IPS-NIHi11 (cell line): ENCODE measurements around the gene CMTM6.
A peak's percentile ranks its signal among the peaks of the same experiment; 100 is the strongest.
"Not testable (repeated sequence)": the region's sequence is repeated elsewhere in the genome, so short reads cannot be mapped to it uniquely, and the experiment has no call there.

Experiments used
- DNase-seq: peaks from one replicate; pipeline ENCODE4 v3.0.0; 2012; ENCODE audit warnings: mixed read lengths, low spot score

The CMTM6 gene

GRCh38 chr3:32466808-32467207 lies 35.8 kb downstream of the CMTM6 start:
- not testable (repeated sequence) for DNase-seq

GRCh38 chr3:32464726-32465125 lies 37.9 kb downstream of the CMTM6 start:
- DNase-seq = not testable (repeated sequence)

DNA sequence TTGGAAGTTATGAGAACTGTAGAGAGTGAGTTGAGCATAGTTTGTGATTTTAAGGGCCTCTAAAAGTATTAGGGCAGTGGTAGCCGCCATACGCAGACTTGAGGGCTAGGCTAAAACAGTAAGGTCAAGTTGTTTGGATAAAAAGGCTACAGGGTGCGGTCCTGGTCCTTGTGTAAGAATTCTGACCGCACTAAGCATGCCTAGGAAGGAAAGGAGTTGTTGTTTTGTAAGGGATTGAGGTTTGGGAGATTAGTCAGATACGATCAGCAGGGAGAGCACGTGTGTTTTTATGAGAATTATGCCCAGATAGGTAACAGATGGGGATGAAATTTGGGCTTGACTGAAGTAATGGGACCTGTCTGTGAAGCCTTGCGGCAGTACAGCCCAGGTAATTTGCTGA lies 39.2 kb downstream of the CMTM6 start:
- not testable (repeated sequence) for DNase-seq

DNA sequence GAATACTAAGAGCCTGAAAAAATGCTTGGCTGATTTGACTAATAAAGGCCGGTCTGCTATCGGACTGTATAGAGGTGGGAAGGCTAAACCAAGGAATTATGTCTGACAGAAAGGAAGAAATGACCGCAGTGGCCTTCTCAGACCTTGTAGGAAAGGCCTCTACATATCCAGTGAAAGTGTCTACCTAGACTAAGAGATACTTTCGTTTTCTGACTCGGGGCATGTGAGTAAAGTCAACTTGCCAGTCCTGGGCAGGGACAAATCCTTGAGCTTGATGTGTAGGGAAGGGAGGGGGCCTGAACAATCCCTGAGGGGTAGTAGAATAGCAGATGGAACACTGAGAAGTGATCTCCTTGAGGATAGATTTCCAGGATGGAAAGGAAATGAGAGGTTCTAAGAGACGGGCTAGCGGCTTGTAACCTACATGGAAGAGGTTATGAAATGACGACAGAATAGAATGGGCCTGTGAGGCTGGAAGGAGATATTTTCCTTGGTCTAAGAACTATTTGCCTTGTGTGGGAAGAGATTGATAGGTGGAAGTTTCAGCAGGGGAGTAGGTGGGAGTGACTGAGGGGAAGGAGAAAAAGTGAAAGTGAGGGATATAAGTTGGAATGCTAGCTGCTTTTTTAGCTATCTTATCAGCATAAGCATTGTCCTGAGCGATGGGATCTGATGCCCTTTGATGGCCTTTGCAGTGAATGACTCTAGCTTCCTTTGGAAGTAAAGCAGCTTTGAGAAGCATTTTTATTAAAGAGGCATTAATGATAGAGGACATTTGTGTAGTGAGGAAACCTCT lies 40.3 kb downstream of the CMTM6 start:
- not testable (repeated sequence) for DNase-seq

DNA sequence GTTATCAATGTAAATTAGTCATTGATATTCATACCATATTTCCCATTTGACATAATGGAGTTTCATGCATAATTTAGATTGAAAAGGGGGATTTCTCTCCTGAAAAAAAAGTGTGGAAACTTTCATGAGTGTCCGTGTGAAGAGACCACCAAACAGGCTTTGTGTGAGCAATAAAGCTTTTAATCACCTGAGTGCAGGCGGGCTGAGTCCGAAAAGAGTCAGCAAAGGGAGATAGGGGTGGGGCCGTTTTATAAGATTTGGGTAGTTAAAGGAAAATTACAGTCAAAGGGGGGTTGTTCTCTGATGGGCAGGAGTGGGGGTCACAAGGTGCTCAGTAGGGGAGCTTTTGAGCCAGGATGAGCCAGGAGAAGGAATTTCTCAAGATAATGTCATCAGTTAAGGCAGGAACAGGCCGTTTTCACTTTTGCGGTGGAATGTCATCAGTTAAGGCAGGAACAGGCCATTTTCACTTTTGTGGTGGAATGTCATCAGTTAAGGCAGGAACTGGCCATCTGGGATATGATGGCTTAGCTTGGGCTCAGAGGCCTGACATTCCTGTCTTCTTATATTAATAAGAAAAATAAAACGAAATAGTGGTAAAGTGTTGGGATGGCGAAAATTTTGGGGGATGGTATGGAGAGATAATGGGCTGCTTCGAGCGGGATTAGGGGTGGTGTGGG lies 41.7 kb downstream of the CMTM6 start:
- DNase-seq = not testable (repeated sequence)

GRCh38 chr3:32460031-32460749 lies 42.5 kb downstream of the CMTM6 start:
- DNase-seq = peak; percentile 82

DNA sequence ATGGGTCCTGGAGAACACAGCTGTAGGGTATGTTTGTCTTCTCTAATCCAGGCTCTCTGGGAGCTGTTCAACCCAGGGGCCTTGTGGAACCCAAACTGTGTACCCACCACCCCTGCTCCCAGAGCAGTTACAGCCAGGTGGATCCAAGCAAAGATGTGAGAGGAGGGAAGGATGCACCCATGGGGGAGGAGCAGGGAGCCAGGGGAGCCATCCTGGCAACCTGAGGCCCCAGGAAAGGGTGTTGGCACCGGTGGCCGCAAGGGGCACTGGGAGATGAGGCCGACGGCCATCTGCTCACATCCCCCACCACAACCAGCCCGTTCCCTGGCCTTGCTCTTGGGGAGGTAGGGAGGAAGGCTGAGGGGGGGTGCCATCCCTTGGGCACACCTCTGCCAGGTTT lies 43.2 kb downstream of the CMTM6 start:
- no peak for DNase-seq

- DNase-seq = no peak
Measured at GRCh38 chr3:32457971-32458471, 44.6 kb downstream of the CMTM6 start.

GRCh38 chr3:32456429-32457130 lies 46.1 kb downstream of the CMTM6 start:
- DNase-seq = no peak

DNA sequence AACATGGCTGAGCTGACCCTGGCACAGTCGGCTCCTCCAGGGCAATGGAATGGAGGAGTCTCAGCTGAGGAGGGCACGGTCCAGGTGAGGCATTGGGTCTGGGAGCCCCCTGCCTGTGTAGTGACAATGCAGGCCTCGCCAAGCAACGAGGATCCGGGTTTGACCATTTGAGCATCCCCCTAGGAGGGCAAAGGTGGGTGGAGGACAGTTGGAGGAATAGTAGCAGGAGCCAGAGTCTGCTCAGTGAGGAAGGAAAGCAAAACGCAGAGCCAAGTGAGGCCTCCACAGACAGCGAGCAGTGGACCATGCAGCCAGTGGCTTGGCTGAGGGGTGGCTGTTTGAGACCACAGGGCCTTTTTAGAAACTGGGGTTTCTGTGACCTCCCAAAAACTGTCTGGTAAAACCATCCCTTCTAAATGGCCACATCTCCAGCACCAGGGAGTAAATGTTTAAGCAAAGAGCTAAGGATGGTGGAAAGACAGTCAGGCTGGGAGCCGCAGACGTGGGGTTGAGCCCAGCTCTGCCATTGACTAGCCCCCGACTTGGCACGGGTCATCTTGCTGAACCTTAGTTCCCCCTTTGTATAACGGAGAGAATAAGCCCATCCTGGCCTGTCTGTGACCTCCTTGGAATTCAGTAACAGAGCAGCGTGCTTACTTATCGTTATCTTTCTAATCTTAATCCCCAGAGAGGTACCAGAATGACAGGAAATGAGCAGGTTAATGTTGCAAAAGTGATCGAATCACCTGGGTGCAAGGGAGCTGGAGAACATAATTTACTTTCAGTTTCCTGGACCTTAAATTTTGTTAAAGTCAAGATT lies 46.8 kb downstream of the CMTM6 start:
- DNase-seq = no peak

DNA sequence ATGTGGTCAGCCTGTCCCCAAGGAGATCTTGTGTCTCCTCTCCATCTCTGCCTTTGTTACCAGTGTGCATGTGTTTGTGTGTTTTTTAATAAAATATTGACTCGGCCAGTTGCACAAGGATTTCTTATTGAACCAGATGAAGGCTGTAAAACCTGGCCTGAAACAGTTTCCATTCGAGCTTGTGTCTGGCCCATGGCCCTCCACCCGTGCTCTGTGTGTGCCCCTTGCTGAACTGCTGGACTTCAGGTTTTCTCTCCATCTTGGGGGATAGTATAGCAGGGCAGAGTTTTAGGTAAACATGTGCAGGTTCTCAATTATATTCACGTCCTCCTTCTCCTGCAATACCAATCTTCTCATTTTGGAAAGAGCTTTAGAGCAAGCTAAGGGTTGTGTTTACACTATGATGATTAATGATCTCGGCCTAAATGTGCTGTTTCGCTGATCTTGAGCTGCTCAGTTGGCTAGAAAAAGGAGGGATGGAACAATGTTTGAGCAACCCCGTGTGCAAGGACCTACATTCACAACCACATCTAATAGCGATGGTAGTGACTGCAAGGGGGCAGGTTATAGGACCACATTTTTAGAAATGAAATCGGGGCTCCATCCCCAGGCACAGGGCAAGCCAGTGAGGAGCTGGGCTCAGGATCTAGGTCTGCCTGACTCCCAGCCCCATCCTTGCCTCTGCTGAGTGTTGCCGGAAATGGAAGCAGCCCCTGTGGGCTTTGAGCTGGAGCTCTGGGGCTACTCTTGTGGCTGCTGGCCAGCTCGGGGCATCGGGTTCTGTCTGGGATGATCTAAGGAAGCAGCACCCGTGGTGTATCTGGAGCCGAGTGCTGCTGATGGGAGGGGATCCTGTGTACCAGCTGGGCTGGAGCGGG lies 47.7 kb downstream of the CMTM6 start:
- no peak for DNase-seq

- no peak for DNase-seq
Measured at GRCh38 chr3:32454111-32454510, 48.5 kb downstream of the CMTM6 start.

DNA sequence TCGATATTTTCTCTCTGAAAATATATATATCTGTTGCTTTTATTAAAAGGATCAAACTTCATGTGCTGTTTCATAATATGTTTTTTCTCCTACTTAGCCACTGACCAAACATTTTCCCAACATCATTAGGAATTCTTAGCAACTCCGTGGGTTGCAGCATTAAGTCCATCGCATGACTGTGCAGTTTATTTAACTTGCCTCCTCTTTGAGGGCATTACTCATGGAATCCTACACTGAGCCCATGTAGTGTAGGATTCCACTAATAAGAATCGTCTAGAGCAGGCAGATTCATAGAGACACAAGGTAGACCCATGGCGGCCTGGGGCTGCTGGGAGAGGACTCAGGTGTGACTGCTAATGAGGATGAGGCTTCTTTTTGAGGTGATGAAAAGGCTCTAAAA lies 49.3 kb downstream of the CMTM6 start:
- no peak for DNase-seq

GRCh38 chr3:32452009-32452408 lies 50.6 kb downstream of the CMTM6 start:
- DNase-seq = no peak

DNA sequence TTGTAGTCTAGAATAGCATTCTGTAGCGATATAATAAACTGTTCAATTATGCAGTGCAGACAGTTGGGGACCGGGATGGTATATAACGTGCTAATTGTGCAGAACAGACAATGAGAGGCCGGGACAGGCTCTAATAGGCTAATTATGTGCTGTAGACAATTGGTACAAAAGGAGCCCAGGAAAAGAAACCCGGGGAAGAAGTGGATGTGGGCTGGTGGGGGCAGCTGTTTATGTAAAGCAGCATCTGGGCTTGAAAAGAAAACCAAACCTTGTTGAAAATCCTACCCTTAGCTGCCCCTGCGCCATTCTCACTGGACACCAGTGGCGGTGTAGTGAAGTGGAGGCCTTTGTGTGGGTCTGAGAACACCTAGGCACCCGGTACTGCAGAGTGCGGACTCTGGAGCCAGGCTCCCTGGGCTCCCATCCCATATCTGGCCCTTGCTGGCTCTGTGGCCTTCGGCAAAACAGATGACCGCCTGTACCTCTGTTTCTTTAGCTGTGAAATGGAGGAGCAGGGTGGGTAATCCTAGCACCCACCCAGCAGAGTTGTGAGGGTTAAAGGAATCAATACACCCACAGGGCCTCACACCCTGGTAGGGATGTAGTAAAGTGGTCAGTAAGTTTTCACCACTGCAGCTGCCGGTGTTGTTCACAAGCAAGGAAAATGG lies 51.5 kb downstream of the CMTM6 start:
- DNase-seq = no peak

- no peak for DNase-seq
Measured at GRCh38 chr3:32450426-32450825, 52.2 kb downstream of the CMTM6 start.

- no peak for DNase-seq
Measured at GRCh38 chr3:32449691-32450090, 53.0 kb downstream of the CMTM6 start.

DNA sequence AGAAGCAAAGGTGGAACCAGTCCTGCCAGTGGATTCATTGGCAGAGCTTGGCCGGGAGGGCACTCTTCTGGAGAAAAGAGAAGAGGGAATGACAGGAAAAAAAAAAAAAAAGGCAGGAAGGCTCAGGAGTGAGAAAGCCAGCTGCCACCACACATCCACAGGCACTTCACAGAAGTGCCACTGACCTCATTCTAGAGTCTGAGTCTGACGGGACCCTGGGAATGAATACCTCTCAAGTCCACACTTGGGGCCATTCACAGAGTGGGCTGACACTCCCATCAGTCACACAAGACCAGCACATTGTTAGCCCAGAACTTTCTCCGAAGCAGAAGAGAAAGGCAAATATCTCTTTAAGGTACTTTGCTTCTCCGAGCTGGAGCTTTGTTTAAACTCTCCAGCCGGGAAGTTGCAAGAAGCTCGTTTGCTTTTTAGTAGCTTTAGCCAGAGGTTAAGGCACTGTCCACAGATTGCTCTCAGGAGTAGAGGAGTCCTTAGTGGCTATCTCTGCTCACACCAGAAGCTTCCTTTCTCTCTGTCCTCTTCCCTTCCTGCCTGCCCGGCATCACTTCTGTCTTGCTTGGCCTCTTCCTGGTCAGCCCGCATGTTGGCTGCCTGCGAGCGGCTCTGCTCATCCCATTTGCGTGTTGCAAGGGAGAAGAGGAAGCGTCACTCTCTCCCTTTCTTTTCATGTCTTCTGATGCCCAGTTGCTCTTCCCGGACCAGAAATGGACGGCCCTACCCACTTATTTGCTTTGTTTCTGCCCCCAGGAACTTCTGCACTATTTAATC lies 53.8 kb downstream of the CMTM6 start:
- DNase-seq = no peak
